Vagina (tissue), 2 donors: ENCODE data around the gene SORCS2. TPM values are rescaled to one million over a fixed set of nuclear protein-coding genes. Genes with fewer than 3 reads are reported as not detected.

ENCODE experiments used
- DNase-seq, 2 donors: peaks; one replicate each; pipeline ENCODE4 v3.0.0-alpha.2; 2017; ENCODE audit errors: extremely low spot score in 2 of 2
- H3K27ac ChIP-seq: fragments of 200-600 bp; sonication (generic); one replicate; pipeline ENCODE4 v1.5.1; 2019
- H3K27me3 ChIP-seq: fragments of 200-600 bp; sonication (generic); one replicate; pipeline ENCODE4 v1.5.1; 2019
- H3K36me3 ChIP-seq, 2 donors: fragments of 200-600 bp; sonication (generic); one replicate each; pipeline ENCODE4 v1.5.1; 2017 to 2019
- H3K4me1 ChIP-seq: fragments of 200-600 bp; sonication (generic); one replicate; pipeline ENCODE4 v1.5.1; 2019
- H3K4me3 ChIP-seq, 2 donors: fragments of 200-600 bp; sonication (generic); 1 replicate in 1 of 2; 2 replicates in 1 of 2; pipeline ENCODE4 v1.5.1; 2016 to 2019
- H3K9me3 ChIP-seq: fragments of 200-600 bp; sonication (generic); one replicate; pipeline ENCODE4 v1.5.1; 2019
- CTCF ChIP-seq, 3 experiments: fragments of 450-650 bp in 2 of 3; fragments of 200-600 bp in 1 of 3; sonication (generic) in 1 of 3; IDR thresholded peaks; one replicate each; pipeline ENCODE4 v1.5.1; 2017 to 2019; ENCODE audit warnings: antibody characterized with exemption in 3 of 3, mild to moderate bottlenecking in 2 of 3, moderate library complexity in 2 of 3
- POLR2A ChIP-seq, 2 donors: fragments of 450-650 bp; IDR thresholded peaks; one replicate each; pipeline ENCODE4 v1.6.1; 2017; ENCODE audit warnings: antibody characterized with exemption in 2 of 2, mild to moderate bottlenecking in 2 of 2, moderate library complexity in 2 of 2
- POLR2AphosphoS5 ChIP-seq, 2 donors: sonication (generic); formaldehyde crosslinking; IDR thresholded peaks; one replicate each; pipeline ENCODE4 v1.9.0; 2017; ENCODE audit warnings: antibody characterized with exemption in 2 of 2, mild to moderate bottlenecking in 2 of 2, low read depth in 1 of 2; ENCODE audit not compliant: insufficient read depth in 1 of 2
- intact Hi-C: fragments of 100-400 bp; cut with DNase I; formaldehyde crosslinking; loops from one replicate; pipeline ENCODE4 v1.15.1; 2023
- total RNA-seq: library from RNA; depleted of rRNA; stranded (reverse); fragments of >200 nt; gene quantifications from one replicate; pipeline ENCODE4 v1.2.3, GENCODE V29; 2016

The SORCS2 gene
- total RNA-seq, 1 donor from 2014 or later, result 5.4 TPM

GRCh38 chr4:7590899-7591298, 398.6 kb downstream of the SORCS2 start:
- Histone ChIP-seq H3K27ac (no peak overlapping the region), H3K36me3 (no peaks in the 10 kb centered on the region), H3K4me3 (no peak overlapping the region), H3K27me3 (no peaks in the 10 kb centered on the region), H3K4me1 (peaks cover under 1% of the 10 kb centered on the region), H3K9me3 (no peaks in the 10 kb centered on the region)
- no peak for DNase-seq
- intact Hi-C loops, result no loop called here
- no peak for TF ChIP-seq POLR2A (IDR thresholded peaks at IDR 0.05)
- no peak for TF ChIP-seq CTCF (IDR thresholded peaks at IDR 0.05)
- no peak for TF ChIP-seq POLR2AphosphoS5 (IDR thresholded peaks at IDR 0.05; ENCODE audit: insufficient read depth in 1 of 2, low read depth in 1 of 2)

- Histone ChIP-seq H3K4me1 (peaks cover under 1% of the 10 kb centered on the region), H3K27me3 (no peaks in the 10 kb centered on the region), H3K4me3 (no peak overlapping the region), H3K9me3 (no peaks in the 10 kb centered on the region), H3K36me3 (no peaks in the 10 kb centered on the region), H3K27ac (no peak overlapping the region)
- no peak for DNase-seq
- intact Hi-C loops, result no loop called here
- TF ChIP-seq CTCF (IDR thresholded peaks at IDR 0.05), result no peak
- no peak for TF ChIP-seq POLR2A (IDR thresholded peaks at IDR 0.05)
- TF ChIP-seq POLR2AphosphoS5 (IDR thresholded peaks at IDR 0.05; ENCODE audit: insufficient read depth in 1 of 2, low read depth in 1 of 2), result no peak
Measured at GRCh38 chr4:7591409-7592053, 399.2 kb downstream of the SORCS2 start.

GRCh38 chr4:7593646-7594412, 401.5 kb downstream of the SORCS2 start:
- no peak for TF ChIP-seq POLR2AphosphoS5 (IDR thresholded peaks at IDR 0.05; ENCODE audit: insufficient read depth in 1 of 2, low read depth in 1 of 2)
- TF ChIP-seq POLR2A (IDR thresholded peaks at IDR 0.05), result no peak
- TF ChIP-seq CTCF (IDR thresholded peaks at IDR 0.05), result no peak
- peaks cover 3% of the 10 kb centered on the region for H3K27me3 ChIP-seq
- no peak for DNase-seq
- H3K27ac ChIP-seq, result no peak overlapping the region
- no peaks in the 10 kb centered on the region for H3K9me3 ChIP-seq
- no peaks in the 10 kb centered on the region for H3K36me3 ChIP-seq
- H3K4me3 ChIP-seq, result no peak overlapping the region
- peaks cover 5% of the 10 kb centered on the region for H3K4me1 ChIP-seq
- intact Hi-C loops, result no loop called here

GRCh38 chr4:7595934-7596461, 403.7 kb downstream of the SORCS2 start:
- DNase-seq, result no peak
- TF ChIP-seq POLR2AphosphoS5 (IDR thresholded peaks at IDR 0.05; ENCODE audit: insufficient read depth in 1 of 2, low read depth in 1 of 2) (no peak), CTCF (IDR thresholded peaks at IDR 0.05) (no peak), POLR2A (IDR thresholded peaks at IDR 0.05) (no peak)
- no peaks in the 10 kb centered on the region for H3K36me3 ChIP-seq
- H3K4me1 ChIP-seq, result peaks cover 5% of the 10 kb centered on the region
- H3K4me3 ChIP-seq, result no peak overlapping the region
- intact Hi-C loops, result no loop called here
- no peaks in the 10 kb centered on the region for H3K9me3 ChIP-seq
- no peak overlapping the region for H3K27ac ChIP-seq
- peaks cover 3% of the 10 kb centered on the region for H3K27me3 ChIP-seq
